Femur (tissue), 1 donor: Measurements from ENCODE around the gene C19orf73.

Experiments used
- DNase-seq: peaks from one replicate; pipeline ENCODE4 v3.0.0-alpha.2; 2017

The C19orf73 gene, protein sequence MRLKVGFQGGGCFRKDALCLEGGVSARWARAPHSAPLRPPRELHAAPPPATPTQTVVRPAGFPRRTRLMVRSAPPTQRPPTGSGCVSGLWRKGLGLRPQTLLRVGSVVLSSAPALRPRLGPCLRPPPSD

GRCh38 chr19:49118565-49119410 lies at the start of gene C19orf73:
Gene C19orf73 (minus strand): TSS chr19:49119143. CDS start chr19:49119022, 121 bp downstream.
- DNase-seq, result peak; percentile 96

- no peak for DNase-seq
Measured at GRCh38 chr19:49168421-49168820, 49.5 kb upstream of the C19orf73 start.

DNA sequence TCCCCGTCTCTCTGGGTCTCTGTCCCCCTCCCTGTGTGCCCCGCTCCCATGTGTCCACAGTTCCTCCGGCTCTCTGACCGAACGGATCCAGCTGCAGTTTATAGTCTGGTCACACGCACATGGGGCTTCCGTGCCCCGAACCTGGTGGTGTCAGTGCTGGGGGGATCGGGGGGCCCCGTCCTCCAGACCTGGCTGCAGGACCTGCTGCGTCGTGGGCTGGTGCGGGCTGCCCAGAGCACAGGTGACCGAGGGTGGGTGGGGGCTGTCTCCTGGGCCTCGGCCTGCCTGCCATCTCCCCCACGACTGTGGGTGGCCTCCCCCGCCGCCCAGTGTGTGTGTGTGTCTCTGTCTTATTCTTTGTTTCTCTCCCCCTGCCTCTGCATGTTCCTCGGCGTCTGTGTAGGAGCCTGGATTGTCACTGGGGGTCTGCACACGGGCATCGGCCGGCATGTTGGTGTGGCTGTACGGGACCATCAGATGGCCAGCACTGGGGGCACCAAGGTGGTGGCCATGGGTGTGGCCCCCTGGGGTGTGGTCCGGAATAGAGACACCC lies 49.0 kb upstream of the C19orf73 start:
- no peak for DNase-seq

DNA sequence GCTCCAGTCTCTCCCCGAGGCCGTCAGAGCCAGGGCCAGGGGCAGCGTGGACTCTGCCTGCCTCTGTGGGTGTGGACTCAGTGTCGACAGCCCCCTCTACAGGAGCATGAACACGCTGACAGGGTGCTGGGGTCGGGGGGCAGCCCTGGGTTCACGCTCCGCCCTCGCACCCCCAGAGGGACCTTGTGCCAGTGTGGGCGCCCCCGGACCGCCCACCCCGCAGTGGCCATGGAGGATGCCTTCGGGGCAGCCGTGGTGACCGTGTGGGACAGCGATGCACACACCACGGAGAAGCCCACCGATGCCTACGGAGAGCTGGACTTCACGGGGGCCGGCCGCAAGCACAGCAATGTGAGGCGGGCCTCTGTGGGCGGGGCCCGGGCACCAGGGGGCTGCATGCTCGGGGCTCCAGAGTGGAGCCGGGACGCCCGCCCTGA lies 46.9 kb upstream of the C19orf73 start:
- no peak for DNase-seq

DNA sequence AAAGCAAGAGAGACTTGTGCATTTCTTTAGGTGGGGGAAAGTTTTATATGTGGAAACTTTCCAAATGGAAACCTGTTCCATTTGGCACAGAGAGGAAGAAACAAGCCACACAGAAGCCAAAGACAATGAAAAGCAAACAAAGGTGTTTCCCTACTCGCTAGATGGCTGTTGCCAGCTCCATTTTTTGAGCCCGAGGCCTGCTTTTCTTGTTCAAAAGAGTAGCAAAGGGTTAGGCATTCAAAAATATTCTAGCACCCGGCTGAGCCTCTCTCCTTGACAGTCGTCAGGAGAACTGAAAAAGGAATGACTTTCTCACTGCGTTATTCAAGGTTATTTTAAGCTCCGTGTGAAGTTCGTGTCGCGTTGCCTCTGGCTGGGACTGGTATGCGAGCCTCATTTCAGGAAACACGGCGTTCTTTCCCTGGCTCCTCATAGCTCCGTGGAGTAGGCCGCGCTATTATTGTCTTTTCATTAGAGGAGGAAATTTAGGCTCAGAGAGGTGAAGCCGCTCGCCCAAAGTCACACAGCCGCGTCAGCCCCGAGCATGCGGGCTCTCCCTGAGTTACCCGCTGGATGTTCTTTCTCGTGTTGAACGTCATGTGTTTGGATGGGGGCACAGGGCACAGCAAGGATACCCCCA lies 46.3 kb upstream of the C19orf73 start:
- no peak for DNase-seq

DNA sequence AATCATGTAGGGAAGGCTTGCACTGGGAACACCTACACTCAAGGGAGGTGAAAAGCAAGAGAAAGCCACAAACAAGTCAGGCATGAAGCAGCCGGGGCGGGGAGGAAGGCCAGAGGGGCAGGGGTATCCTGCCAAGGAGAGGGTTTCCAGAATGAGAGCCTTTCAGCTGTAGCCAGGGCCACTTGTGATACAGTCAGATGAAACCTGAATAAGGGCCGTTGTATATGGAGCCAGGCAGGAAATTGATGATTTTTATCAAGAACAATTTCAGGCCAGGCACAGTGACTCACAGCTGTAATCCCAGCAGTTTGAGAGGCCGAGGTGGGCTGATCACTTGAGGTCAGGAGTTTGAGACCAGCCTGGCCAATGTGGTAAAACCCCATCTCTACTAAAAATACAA lies 43.0 kb upstream of the C19orf73 start:
- DNase-seq, result no peak

- no peak for DNase-seq
Measured at GRCh38 chr19:49160450-49161189, 41.7 kb upstream of the C19orf73 start.

GRCh38 chr19:49157445-49158224 lies 38.7 kb upstream of the C19orf73 start, which contains the start of gene TRPM4:
Gene TRPM4 (plus strand): TSS chr19:49157792. CDS start chr19:49157867, 75 bp downstream.
- DNase-seq, result peak; percentile 94

GRCh38 chr19:49155820-49156346 lies 36.9 kb upstream of the C19orf73 start:
- DNase-seq, result peak; percentile 81

- DNase-seq, result peak; percentile 68
Measured at GRCh38 chr19:49155005-49155819, 36.3 kb upstream of the C19orf73 start, which contains the start of gene HRC. Gene HRC (minus strand): TSS chr19:49155396. CDS start chr19:49155237, 159 bp downstream.

DNA sequence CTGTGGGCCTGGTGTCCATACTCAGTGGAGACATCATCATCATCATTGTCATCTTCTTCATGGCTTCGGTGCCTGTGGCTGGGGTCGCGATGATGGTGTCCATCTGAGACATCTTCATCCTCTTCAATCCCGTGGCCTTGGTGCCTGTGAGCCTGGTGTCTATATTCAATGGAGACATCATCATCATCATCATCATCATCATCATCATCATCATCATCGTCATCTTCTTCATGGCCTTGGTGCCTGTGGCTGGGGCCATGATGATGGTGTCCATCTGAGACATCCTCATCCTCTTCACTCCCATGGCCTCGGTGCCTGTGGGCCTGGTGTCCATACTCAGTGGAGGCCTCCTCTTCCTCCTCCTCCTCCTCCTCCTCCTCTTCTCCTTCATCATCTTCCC lies 35.3 kb upstream of the C19orf73 start:
- no peak for DNase-seq

DNA sequence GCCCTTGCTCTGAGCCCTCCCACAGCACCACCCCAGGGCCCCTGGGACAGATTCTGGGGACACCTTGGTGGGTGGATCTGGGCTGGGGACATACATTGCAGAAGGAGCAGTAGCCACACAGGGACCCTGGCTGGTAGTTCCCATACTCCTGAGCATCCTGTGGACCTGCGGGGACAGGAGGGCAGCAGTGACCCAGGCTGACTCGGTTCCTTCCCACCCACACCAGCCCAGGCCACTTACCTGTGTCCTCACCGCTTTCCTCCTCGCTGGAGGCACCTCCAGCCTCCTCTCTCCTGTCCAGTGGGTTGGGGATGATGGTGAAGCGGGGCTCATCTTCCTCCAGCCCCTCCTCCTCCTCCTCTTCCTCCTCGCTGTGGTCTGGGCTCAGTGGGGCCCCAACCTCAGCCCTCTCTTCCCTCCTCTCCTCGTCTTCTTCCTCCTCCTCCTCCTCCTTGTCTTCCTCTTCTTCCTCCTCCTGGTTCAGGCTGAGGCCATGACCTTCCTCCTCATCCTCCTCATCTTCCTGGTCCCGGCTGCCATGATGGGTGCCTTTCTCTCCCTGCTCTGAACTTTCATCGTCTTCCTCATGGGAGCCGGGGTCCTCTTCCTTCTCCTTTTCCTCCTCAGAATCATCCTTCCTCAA lies 34.3 kb upstream of the C19orf73 start:
- DNase-seq, result no peak

- DNase-seq, result no peak
Measured at GRCh38 chr19:49152119-49152550, 33.2 kb upstream of the C19orf73 start.

GRCh38 chr19:49151267-49152118 lies 32.5 kb upstream of the C19orf73 start:
- DNase-seq, result peak; percentile 76

DNA sequence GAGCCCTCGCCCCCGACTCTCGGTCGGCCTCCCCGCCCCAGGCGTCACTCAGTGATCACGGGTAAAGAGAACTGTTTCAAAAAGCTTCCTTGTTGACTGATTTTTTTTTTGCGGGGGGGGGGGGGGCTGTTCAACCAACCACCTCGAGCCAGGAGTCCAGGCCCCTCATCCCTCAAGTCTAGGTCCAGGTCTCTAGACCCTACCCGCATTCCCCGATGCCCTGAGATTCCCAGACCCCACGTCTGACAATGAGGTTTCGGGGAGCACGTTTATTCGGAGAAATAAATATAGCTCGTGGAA lies 32.0 kb upstream of the C19orf73 start:
- no peak for DNase-seq

- peak; percentile 94 for DNase-seq
Measured at GRCh38 chr19:49150106-49150943, 31.4 kb upstream of the C19orf73 start.

GRCh38 chr19:49149652-49150105 lies 30.7 kb upstream of the C19orf73 start:
- DNase-seq, result peak; percentile 91
